ENCODE results near the gene IGF1R.

IGF1R gene

DNA sequence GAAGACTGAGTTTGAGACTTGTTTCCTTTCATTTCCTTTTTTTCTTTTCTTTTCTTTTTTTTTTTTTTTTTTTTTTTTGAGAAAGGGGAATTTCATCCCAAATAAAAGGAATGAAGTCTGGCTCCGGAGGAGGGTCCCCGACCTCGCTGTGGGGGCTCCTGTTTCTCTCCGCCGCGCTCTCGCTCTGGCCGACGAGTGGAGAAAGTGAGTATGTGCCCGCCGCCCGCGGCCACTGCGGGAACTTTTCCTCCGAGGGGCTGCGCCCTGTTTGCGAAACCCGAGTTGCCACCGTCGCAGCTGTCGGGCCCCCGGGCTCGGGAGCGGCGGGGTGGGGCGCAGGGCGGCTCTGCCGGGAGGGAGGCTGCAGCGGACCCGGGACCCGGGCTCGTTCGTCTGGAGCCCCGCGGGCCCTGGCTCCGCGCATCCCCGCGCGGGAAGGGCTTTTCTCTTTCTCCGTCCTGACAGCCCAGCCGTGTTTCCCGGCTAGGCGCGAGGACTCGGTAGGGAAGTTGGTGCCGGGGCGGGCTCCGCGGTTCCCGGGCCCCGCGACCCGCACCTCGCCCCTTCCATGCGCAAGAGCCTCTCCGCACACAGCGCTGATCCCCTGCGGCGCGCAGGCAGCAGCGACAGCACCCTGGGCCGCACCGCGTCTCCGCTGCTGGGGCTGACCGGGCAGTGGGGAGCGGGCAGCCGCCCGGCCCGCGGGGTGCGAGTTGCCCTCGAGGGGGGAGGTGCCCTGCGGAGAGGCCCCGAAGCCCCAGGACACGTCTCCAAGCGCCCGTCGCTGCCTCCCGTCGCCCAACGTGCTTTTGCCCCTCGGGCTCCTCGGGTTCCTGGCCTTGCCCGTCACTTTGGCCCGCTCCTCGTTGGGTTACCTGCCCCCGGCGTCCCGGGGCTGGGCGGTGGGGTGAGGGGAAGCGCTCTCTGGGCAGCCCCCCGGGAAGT is 1.4 kb downstream of the IGF1R start:
- no peak overlapping the region; the same call in 1 of the 2 replicates for H3K27ac ChIP-seq (ENCODE audit: low read length)
- peak overlapping the region; percentile 75; the same call in 1 of the 2 replicates for H2AFZ ChIP-seq (ENCODE audit: low read depth, low read length)
- peaks cover 51% of the 10 kb centered on the region for H4K20me1 ChIP-seq (ENCODE audit: insufficient read depth, low read length)
- H3K4me2 ChIP-seq (ENCODE audit: insufficient read depth, low read length): peak overlapping the region; percentile 97
- peaks cover 55% of the 10 kb centered on the region for H3K79me2 ChIP-seq (ENCODE audit: insufficient read depth, low read length)
- ATAC-seq (ENCODE audit: insufficient read depth, low read depth): peak; percentile 21; the same call in 2 of the 3 replicates
- no peaks in the 10 kb centered on the region for H3K36me3 ChIP-seq (ENCODE audit: insufficient read depth, low read length)
- peaks cover 42% of the 10 kb centered on the region for H3K27me3 ChIP-seq (ENCODE audit: insufficient read depth, low read length, poor library complexity)
- peak overlapping the region; percentile 73 for H3K9ac ChIP-seq (ENCODE audit: low read depth, low read length)
- peaks cover 56% of the 10 kb centered on the region for H3K4me1 ChIP-seq (ENCODE audit: insufficient read depth, low read length)
- DNase-seq: peak; percentile 55
- no peaks in the 10 kb centered on the region for H3K9me3 ChIP-seq (ENCODE audit: insufficient read depth, low read length, severe bottlenecking)
- TF ChIP-seq, protein P1, sequence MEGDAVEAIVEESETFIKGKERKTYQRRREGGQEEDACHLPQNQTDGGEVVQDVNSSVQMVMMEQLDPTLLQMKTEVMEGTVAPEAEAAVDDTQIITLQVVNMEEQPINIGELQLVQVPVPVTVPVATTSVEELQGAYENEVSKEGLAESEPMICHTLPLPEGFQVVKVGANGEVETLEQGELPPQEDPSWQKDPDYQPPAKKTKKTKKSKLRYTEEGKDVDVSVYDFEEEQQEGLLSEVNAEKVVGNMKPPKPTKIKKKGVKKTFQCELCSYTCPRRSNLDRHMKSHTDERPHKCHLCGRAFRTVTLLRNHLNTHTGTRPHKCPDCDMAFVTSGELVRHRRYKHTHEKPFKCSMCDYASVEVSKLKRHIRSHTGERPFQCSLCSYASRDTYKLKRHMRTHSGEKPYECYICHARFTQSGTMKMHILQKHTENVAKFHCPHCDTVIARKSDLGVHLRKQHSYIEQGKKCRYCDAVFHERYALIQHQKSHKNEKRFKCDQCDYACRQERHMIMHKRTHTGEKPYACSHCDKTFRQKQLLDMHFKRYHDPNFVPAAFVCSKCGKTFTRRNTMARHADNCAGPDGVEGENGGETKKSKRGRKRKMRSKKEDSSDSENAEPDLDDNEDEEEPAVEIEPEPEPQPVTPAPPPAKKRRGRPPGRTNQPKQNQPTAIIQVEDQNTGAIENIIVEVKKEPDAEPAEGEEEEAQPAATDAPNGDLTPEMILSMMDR (IDR thresholded peaks at IDR 0.05; ENCODE audit: borderline replicate concordance, extremely low read depth, low read length, poor library complexity, severe bottlenecking): peak; percentile 25
- TF ChIP-seq EZH2 (IDR thresholded peaks at IDR 0.05; ENCODE audit: borderline replicate concordance, low read depth, low read length, severe bottlenecking): peak; percentile 90
- H3K4me3 ChIP-seq (ENCODE audit: low read depth in 1 of 2, low read length in 2 of 2): peak overlapping the region; percentile 47 to 74; a peak in 3 of 4 replicates

DNA sequence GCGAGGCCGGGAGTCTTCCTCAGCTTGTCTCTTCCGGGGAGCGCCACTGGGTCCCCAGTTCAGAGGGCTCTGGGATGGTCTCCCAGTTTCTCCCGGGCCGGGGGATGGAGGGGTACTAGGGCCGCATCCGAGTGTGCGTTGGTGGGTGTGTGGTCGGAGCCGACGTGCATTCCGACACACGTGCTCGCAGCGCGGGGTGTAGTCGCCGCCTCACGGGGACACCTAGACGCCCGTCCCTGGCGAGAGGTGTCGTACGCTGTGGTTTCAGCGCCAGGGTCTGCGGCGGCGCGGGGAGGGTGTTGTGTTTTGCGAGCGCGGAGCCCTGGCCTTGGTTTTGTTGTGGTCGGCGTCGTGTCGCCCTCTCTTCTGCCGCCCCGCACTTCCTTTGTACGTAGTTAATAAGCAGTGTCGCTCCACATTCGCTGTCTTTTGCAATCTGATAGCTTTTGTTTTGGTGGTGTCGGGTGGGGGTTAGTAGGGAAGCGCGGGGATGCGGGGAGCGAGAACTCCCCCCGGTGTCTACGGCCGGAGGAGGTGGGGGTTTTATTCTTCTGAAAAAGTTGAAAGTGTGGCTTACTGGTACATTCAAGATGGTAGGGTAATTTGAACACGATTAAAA is 2.2 kb downstream of the IGF1R start:
- Histone ChIP-seq H3K27me3 (ENCODE audit: insufficient read depth, low read length, poor library complexity) (peaks cover 38% of the 10 kb centered on the region), H2AFZ (ENCODE audit: low read depth, low read length) (peak overlapping the region; percentile 43; the same call in 1 of the 2 replicates), H3K27ac (ENCODE audit: low read length) (no peak overlapping the region), H4K20me1 (ENCODE audit: insufficient read depth, low read length) (peaks cover 55% of the 10 kb centered on the region), H3K4me2 (ENCODE audit: insufficient read depth, low read length) (peak overlapping the region; percentile 97), H3K9ac (ENCODE audit: low read depth, low read length) (peak overlapping the region; percentile 73), H3K4me3 (ENCODE audit: low read depth in 1 of 2, low read length in 2 of 2) (peak overlapping the region; percentile 47 to 74; a peak in 3 of 4 replicates), H3K4me1 (ENCODE audit: insufficient read depth, low read length) (peaks cover 56% of the 10 kb centered on the region), H3K79me2 (ENCODE audit: insufficient read depth, low read length) (peaks cover 63% of the 10 kb centered on the region), H3K36me3 (ENCODE audit: insufficient read depth, low read length) (no peaks in the 10 kb centered on the region), H3K9me3 (ENCODE audit: insufficient read depth, low read length, severe bottlenecking) (no peaks in the 10 kb centered on the region)
- ATAC-seq (ENCODE audit: insufficient read depth, low read depth) (peak; percentile 11; the same call in 2 of the 3 replicates), DNase-seq (peak; percentile 49)
- TF ChIP-seq EZH2 (IDR thresholded peaks at IDR 0.05; ENCODE audit: borderline replicate concordance, low read depth, low read length, severe bottlenecking): peak; percentile 62
- TF ChIP-seq, protein P1 (IDR thresholded peaks at IDR 0.05; ENCODE audit: borderline replicate concordance, extremely low read depth, low read length, poor library complexity, severe bottlenecking): no peak

DNA sequence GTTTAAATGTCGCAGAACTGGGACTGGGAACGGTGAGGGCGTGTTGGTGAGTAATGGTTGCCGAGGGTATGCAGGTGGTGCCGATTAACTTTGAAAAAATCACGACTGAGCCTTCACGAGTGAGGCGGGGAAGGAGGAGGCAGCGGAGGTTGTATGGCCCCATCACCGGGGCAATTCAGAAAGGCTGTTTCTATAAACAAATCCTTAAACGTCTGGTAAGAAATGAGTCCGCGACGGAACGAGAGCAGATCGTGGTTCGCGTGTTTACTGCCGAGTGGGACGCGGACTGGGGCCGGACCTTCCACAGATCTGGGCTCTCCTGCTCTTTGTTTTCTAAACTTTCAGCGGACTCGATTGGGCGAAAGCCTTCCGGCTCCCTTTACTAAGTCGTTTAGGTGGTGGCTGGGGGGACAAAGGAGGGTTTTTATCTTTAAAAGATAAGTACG is 2.7 kb downstream of the IGF1R start:
- no peak overlapping the region for H3K27ac ChIP-seq (ENCODE audit: low read length)
- no peaks in the 10 kb centered on the region for H3K36me3 ChIP-seq (ENCODE audit: insufficient read depth, low read length)
- H3K9me3 ChIP-seq (ENCODE audit: insufficient read depth, low read length, severe bottlenecking): no peaks in the 10 kb centered on the region
- H3K79me2 ChIP-seq (ENCODE audit: insufficient read depth, low read length): peaks cover 68% of the 10 kb centered on the region
- TF ChIP-seq EZH2 (IDR thresholded peaks at IDR 0.05; ENCODE audit: borderline replicate concordance, low read depth, low read length, severe bottlenecking): no peak
- TF ChIP-seq, protein P1 (IDR thresholded peaks at IDR 0.05; ENCODE audit: borderline replicate concordance, extremely low read depth, low read length, poor library complexity, severe bottlenecking): no peak
- DNase-seq (no peak), ATAC-seq (ENCODE audit: insufficient read depth, low read depth) (no peak)
- no peak overlapping the region for H2AFZ ChIP-seq (ENCODE audit: low read depth, low read length)
- H3K9ac ChIP-seq (ENCODE audit: low read depth, low read length): peak overlapping the region; percentile 73; the same call in 1 of the 2 replicates
- H3K27me3 ChIP-seq (ENCODE audit: insufficient read depth, low read length, poor library complexity): peaks cover 34% of the 10 kb centered on the region
- H3K4me1 ChIP-seq (ENCODE audit: insufficient read depth, low read length): peaks cover 56% of the 10 kb centered on the region
- peaks cover 60% of the 10 kb centered on the region for H4K20me1 ChIP-seq (ENCODE audit: insufficient read depth, low read length)
- H3K4me2 ChIP-seq (ENCODE audit: insufficient read depth, low read length): peak overlapping the region; percentile 97
- peak overlapping the region; percentile 47 to 74; a peak in 3 of 4 replicates for H3K4me3 ChIP-seq (ENCODE audit: low read depth in 1 of 2, low read length in 2 of 2)

Data from DND-41 (cell line).